ENCODE measurements around the gene RPL5.

RPL5 gene

DNA sequence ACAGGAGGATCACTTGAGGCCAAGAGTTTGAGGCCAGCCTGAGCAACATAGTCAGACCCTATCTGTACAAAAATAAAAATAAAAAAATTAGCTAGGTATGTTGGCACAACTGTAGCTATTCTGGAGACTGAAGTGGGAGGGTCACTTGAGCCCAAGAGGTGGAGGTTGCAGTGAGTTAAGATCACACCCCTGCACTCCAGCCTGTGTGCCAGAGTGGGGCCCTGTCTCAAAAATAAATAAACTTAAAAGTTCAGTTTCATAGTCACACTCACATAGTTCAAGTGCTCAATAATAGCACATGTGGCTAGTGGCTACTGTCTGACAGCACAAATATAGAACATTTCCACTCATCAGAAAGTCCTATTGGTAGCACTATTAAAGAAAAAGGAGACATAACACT, 41.8 kb upstream of the RPL5 start:
- DNase-seq: no peak
- TF ChIP-seq, protein P1, sequence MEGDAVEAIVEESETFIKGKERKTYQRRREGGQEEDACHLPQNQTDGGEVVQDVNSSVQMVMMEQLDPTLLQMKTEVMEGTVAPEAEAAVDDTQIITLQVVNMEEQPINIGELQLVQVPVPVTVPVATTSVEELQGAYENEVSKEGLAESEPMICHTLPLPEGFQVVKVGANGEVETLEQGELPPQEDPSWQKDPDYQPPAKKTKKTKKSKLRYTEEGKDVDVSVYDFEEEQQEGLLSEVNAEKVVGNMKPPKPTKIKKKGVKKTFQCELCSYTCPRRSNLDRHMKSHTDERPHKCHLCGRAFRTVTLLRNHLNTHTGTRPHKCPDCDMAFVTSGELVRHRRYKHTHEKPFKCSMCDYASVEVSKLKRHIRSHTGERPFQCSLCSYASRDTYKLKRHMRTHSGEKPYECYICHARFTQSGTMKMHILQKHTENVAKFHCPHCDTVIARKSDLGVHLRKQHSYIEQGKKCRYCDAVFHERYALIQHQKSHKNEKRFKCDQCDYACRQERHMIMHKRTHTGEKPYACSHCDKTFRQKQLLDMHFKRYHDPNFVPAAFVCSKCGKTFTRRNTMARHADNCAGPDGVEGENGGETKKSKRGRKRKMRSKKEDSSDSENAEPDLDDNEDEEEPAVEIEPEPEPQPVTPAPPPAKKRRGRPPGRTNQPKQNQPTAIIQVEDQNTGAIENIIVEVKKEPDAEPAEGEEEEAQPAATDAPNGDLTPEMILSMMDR (IDR thresholded peaks at IDR 0.05; ENCODE audit: low read depth, low read length): no peak
- H3K9me3 ChIP-seq (ENCODE audit: severe bottlenecking): no peaks in the 10 kb centered on the region
- no peak overlapping the region for H3K4me3 ChIP-seq (ENCODE audit: low read depth, low read length)
- no peaks in the 10 kb centered on the region for H3K27me3 ChIP-seq (ENCODE audit: insufficient read depth, low read depth, severe bottlenecking)
- H3K36me3 ChIP-seq: no peaks in the 10 kb centered on the region
- H3K27ac ChIP-seq: no peak overlapping the region

- no peaks in the 10 kb centered on the region for H3K9me3 ChIP-seq (ENCODE audit: severe bottlenecking)
- no peak overlapping the region for H3K4me3 ChIP-seq (ENCODE audit: low read depth, low read length)
- no peaks in the 10 kb centered on the region for H3K36me3 ChIP-seq
- DNase-seq: no peak
- no peaks in the 10 kb centered on the region for H3K27me3 ChIP-seq (ENCODE audit: insufficient read depth, low read depth, severe bottlenecking)
- H3K27ac ChIP-seq: no peak overlapping the region
- TF ChIP-seq, protein P1 (IDR thresholded peaks at IDR 0.05; ENCODE audit: low read depth, low read length): no peak
Observed at GRCh38 chr1:92790867-92791266, 41.0 kb upstream of the RPL5 start.

- Histone ChIP-seq H3K9me3 (ENCODE audit: severe bottlenecking) (no peaks in the 10 kb centered on the region), H3K27me3 (ENCODE audit: insufficient read depth, low read depth, severe bottlenecking) (no peaks in the 10 kb centered on the region), H3K36me3 (no peaks in the 10 kb centered on the region), H3K27ac (no peak overlapping the region), H3K4me3 (ENCODE audit: low read depth, low read length) (no peak overlapping the region)
- DNase-seq: no peak
- TF ChIP-seq, protein P1 (IDR thresholded peaks at IDR 0.05; ENCODE audit: low read depth, low read length): no peak
Observed at GRCh38 chr1:92791487-92792066, 40.3 kb upstream of the RPL5 start.

- Histone ChIP-seq H3K27ac (no peak overlapping the region), H3K9me3 (ENCODE audit: severe bottlenecking) (no peaks in the 10 kb centered on the region), H3K27me3 (ENCODE audit: insufficient read depth, low read depth, severe bottlenecking) (no peaks in the 10 kb centered on the region), H3K36me3 (no peaks in the 10 kb centered on the region), H3K4me3 (ENCODE audit: low read depth, low read length) (no peak overlapping the region)
- TF ChIP-seq, protein P1 (IDR thresholded peaks at IDR 0.05; ENCODE audit: low read depth, low read length): no peak
- DNase-seq: no peak
Observed at GRCh38 chr1:92792340-92792782, 39.5 kb upstream of the RPL5 start.

- Histone ChIP-seq H3K9me3 (ENCODE audit: severe bottlenecking) (no peaks in the 10 kb centered on the region), H3K4me3 (ENCODE audit: low read depth, low read length) (no peak overlapping the region), H3K36me3 (no peaks in the 10 kb centered on the region), H3K27me3 (ENCODE audit: insufficient read depth, low read depth, severe bottlenecking) (no peaks in the 10 kb centered on the region), H3K27ac (no peak overlapping the region)
- TF ChIP-seq, protein P1 (IDR thresholded peaks at IDR 0.05; ENCODE audit: low read depth, low read length): no peak
- no peak for DNase-seq
Observed at GRCh38 chr1:92795166-92795565, 36.7 kb upstream of the RPL5 start.

- H3K9me3 ChIP-seq (ENCODE audit: severe bottlenecking): no peaks in the 10 kb centered on the region
- no peak overlapping the region for H3K27ac ChIP-seq
- TF ChIP-seq, protein P1 (IDR thresholded peaks at IDR 0.05; ENCODE audit: low read depth, low read length): no peak
- DNase-seq: no peak
- no peak overlapping the region for H3K4me3 ChIP-seq (ENCODE audit: low read depth, low read length)
- H3K36me3 ChIP-seq: no peaks in the 10 kb centered on the region
- no peaks in the 10 kb centered on the region for H3K27me3 ChIP-seq (ENCODE audit: insufficient read depth, low read depth, severe bottlenecking)
Observed at GRCh38 chr1:92797297-92797696, 34.5 kb upstream of the RPL5 start.
